CD4-positive, alpha-beta memory T cell (primary cell): ENCODE measurements around the gene EPC1. TPM values are rescaled to one million over a fixed set of nuclear protein-coding genes. Genes with fewer than 3 reads are reported as not detected.

ENCODE experiments used
- CTCF ChIA-PET: fragments of 350-600 bp; sonication (Branson Sonifier 250); formaldehyde crosslinking; loops from one replicate; lab custom pipeline; 2021; ENCODE audit warnings: inconsistent platforms; ENCODE audit not compliant: partially characterized antibody; lab: Charles Lee
- POLR2A ChIA-PET: fragments of 350-600 bp; sonication (Branson Sonifier 250); formaldehyde crosslinking; loops from one replicate; lab custom pipeline; 2021; ENCODE audit not compliant: partially characterized antibody; lab: Charles Lee
- DNase-seq, 5 donors: peaks; one replicate each; pipeline versions ENCODE4 v3.0.0 to v3.0.0-alpha.2; 2020 to 2022; ENCODE audit warnings: mixed read lengths in 1 of 5
- H3K27ac ChIP-seq: one replicate; pipeline ENCODE4 v1.7.0; 2013; ENCODE audit warnings: low read depth, low read length
- H3K27me3 ChIP-seq: 2 replicates; pipeline ENCODE4 v1.7.0; 2013; ENCODE audit warnings: mild to moderate bottlenecking, low read length, moderate library complexity; ENCODE audit not compliant: insufficient read depth
- H3K36me3 ChIP-seq: 2 replicates; pipeline ENCODE4 v1.7.0; 2013; ENCODE audit warnings: mild to moderate bottlenecking, low read length, moderate library complexity; ENCODE audit not compliant: insufficient read depth
- H3K4me1 ChIP-seq: 2 replicates; pipeline ENCODE4 v1.7.0; 2013; ENCODE audit warnings: mild to moderate bottlenecking, low read length, moderate library complexity; ENCODE audit not compliant: insufficient read depth
- H3K4me3 ChIP-seq, 2 donors: one replicate each; pipeline ENCODE4 v1.7.0; 2013; ENCODE audit warnings: low read length in 2 of 2, mild to moderate bottlenecking in 1 of 2
- H3K9me3 ChIP-seq, 2 donors: one replicate each; pipeline ENCODE4 v1.7.0; 2013; ENCODE audit warnings: low read length in 2 of 2, control low read depth in 1 of 2; ENCODE audit not compliant: control insufficient read depth in 1 of 2
- H3K27ac Mint-ChIP-seq, 7 donors: one replicate each; pipeline ENCODE4 v1.8.0; 2020 to 2021; ENCODE audit warnings: mixed read lengths in 7 of 7, mild to moderate bottlenecking in 6 of 7, inconsistent platforms in 3 of 7, moderate library complexity in 3 of 7
- H3K27me3 Mint-ChIP-seq, 2 donors: one replicate each; pipeline ENCODE4 v1.8.0; 2020 to 2021; ENCODE audit warnings: mixed read lengths in 2 of 2
- H3K36me3 Mint-ChIP-seq, 2 donors: one replicate each; pipeline ENCODE4 v1.8.0; 2020 to 2021; ENCODE audit warnings: mixed read lengths in 2 of 2, inconsistent platforms in 1 of 2, mild to moderate bottlenecking in 1 of 2
- H3K4me1 Mint-ChIP-seq, 4 donors: one replicate each; pipeline ENCODE4 v1.8.0; 2020 to 2021; ENCODE audit warnings: mixed read lengths in 4 of 4, mild to moderate bottlenecking in 1 of 4
- H3K4me3 Mint-ChIP-seq, 8 donors: one replicate each; pipeline ENCODE4 v1.8.0; 2020 to 2021; ENCODE audit warnings: mixed read lengths in 8 of 8, mild to moderate bottlenecking in 7 of 8, moderate library complexity in 6 of 8, inconsistent platforms in 3 of 8
- H3K9me3 Mint-ChIP-seq, 8 donors: one replicate each; pipeline ENCODE4 v1.8.0; 2020 to 2021; ENCODE audit warnings: mixed read lengths in 8 of 8, mild to moderate bottlenecking in 5 of 8, inconsistent platforms in 3 of 8, moderate library complexity in 1 of 8
- intact Hi-C: fragments of 100-400 bp; cut with micrococcal nuclease; formaldehyde crosslinking; loops from one replicate; pipeline ENCODE4 v1.15.1; 2023
- polyA plus RNA-seq, 2 donors: library from polyadenylated mRNA; unstranded; fragments of 300-500 nt; fragmentation: Illumina TruSeq; gene quantifications; one replicate each; pipeline ENCODE4 v1.2.3, GENCODE V29; 2021
- total RNA-seq, 2 experiments: library from RNA; stranded (reverse); gene quantifications; one replicate each; pipeline ENCODE4 v1.2.3, GENCODE V29; 2021

EPC1 gene
- total and polyA plus RNA-seq, 4 experiments from 2014 or later, result 46.0 to 112 (median 81.2) TPM

DNA sequence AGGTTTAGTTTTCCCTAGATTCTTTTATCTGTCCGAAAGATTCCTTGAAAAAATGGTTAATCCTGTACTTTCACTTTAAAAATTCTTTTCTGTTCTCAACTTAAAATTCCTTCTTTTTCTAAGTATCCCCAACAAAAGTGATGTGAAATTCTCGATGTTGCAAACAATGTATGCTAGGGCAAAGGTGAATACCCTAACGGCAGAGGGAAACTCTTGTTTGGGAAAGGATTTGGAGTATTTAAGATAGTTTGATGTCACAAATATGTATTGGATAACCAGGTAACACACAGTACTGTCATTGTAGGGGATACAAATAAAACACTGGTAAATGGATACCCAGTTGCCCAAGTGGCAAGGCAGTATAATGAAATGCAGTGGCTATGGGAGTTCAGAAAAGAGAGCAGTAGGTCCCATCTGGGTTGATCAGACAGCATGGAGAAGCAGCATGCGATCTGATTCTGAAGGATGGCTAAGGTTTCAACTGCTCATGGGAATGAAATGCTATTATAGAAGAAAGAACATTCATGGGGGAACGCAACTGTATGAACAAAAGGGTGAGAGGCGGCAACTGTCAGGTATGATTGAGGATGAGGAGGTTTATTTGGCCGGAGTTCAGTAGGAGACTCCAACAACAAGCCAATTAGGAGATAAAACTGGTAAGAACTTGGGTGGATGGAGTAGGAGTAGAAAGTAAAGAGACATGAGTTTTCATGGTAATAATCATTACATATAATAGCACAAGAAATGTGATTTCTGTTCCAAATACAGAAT is 3.2 kb upstream of the EPC1 start:
- H3K27me3 ChIP-seq, result no peaks in the 10 kb centered on the region
- ChIA-PET POLR2A (interaction anchor here (1.2 to 4.8 kb wide), 2 partner anchors 28 to 93 kb away, joined by 4 to 44 read pairs; no protein-coding TSS in a partner anchor), CTCF (interaction anchor here (0.6 kb wide), 1 partner anchor 18 kb away, joined by 3 read pairs; no protein-coding TSS in a partner anchor)
- H3K9me3 Mint-ChIP-seq, result no peaks in the 10 kb centered on the region
- H3K9me3 ChIP-seq, result no peaks in the 10 kb centered on the region
- peaks cover 72% of the 10 kb centered on the region for H3K4me1 ChIP-seq
- no peak for DNase-seq
- no peak overlapping the region for H3K4me3 ChIP-seq
- H3K36me3 Mint-ChIP-seq, result peaks cover 4 to 30% of the 10 kb centered on the region in 2 donors
- H3K4me1 Mint-ChIP-seq, result peaks cover 44 to 82% (median 60%) of the 10 kb centered on the region in 4 donors
- H3K27me3 Mint-ChIP-seq, result no peaks in the 10 kb centered on the region
- intact Hi-C loops, result loop anchor here (5.0 to 10.0 kb wide), 4 partner anchors 293 to 1035 kb away; partner anchors contain the start of genes ARHGAP12, KIF5B and ZEB1
- H3K27ac ChIP-seq, result no peak overlapping the region
- H3K4me3 Mint-ChIP-seq, result peak overlapping the region in 2 of 8 donors; percentile 10 to 65
- peak overlapping the region in 5 of 7 donors; percentile 22 to 100 (median 68) for H3K27ac Mint-ChIP-seq
- no peaks in the 10 kb centered on the region for H3K36me3 ChIP-seq

DNA sequence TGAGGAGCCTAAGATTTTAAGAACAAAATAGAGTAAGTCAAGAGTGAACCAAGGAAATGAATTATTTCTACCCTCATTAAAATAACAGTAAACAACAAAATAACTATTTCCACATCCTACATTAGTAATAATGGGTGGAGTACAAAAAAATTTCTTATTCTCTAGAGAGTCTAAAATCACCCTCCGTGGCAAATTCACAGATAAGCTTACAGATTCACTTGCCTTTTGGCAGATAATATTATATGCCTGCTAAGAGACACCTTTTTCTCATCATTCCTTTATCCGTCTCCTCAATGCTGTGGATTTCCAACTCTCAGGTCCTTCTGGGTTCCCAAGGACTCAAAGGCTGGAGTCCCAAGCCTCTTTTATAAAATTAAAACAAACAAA is 2.2 kb upstream of the EPC1 start:
- POLR2A ChIA-PET, result interaction anchor here (1.0 to 5.0 kb wide), 7 partner anchors 10 to 761 kb away, joined by 3 to 63 read pairs (median 4); partner anchors contain the start of gene CCDC7
- H3K27ac Mint-ChIP-seq, result peak overlapping the region in 5 of 7 donors; percentile 3 to 100 (median 25)
- H3K27me3 Mint-ChIP-seq, result no peaks in the 10 kb centered on the region
- Histone ChIP-seq H3K9me3 (no peaks in the 10 kb centered on the region), H3K36me3 (peaks cover under 1% of the 10 kb centered on the region), H3K4me3 (no peak overlapping the region), H3K27ac (no peak overlapping the region), H3K4me1 (peaks cover 72% of the 10 kb centered on the region), H3K27me3 (no peaks in the 10 kb centered on the region)
- intact Hi-C loops, result loop anchor here (5.0 to 10.0 kb wide), 4 partner anchors 292 to 1034 kb away; partner anchors contain the start of genes ARHGAP12, KIF5B and ZEB1
- no peak for DNase-seq
- peak overlapping the region in 5 of 8 donors; percentile 2 to 51 (median 15) for H3K4me3 Mint-ChIP-seq
- peaks cover 42 to 82% (median 60%) of the 10 kb centered on the region in 4 donors for H3K4me1 Mint-ChIP-seq
- H3K36me3 Mint-ChIP-seq, result peaks cover 4 to 39% of the 10 kb centered on the region in 2 donors
- H3K9me3 Mint-ChIP-seq, result no peaks in the 10 kb centered on the region
- CTCF ChIA-PET, result interaction anchor here (1.2 to 2.3 kb wide), 7 partner anchors 8 to 93 kb away, joined by 4 to 13 read pairs (median 6); no protein-coding TSS in a partner anchor

DNA sequence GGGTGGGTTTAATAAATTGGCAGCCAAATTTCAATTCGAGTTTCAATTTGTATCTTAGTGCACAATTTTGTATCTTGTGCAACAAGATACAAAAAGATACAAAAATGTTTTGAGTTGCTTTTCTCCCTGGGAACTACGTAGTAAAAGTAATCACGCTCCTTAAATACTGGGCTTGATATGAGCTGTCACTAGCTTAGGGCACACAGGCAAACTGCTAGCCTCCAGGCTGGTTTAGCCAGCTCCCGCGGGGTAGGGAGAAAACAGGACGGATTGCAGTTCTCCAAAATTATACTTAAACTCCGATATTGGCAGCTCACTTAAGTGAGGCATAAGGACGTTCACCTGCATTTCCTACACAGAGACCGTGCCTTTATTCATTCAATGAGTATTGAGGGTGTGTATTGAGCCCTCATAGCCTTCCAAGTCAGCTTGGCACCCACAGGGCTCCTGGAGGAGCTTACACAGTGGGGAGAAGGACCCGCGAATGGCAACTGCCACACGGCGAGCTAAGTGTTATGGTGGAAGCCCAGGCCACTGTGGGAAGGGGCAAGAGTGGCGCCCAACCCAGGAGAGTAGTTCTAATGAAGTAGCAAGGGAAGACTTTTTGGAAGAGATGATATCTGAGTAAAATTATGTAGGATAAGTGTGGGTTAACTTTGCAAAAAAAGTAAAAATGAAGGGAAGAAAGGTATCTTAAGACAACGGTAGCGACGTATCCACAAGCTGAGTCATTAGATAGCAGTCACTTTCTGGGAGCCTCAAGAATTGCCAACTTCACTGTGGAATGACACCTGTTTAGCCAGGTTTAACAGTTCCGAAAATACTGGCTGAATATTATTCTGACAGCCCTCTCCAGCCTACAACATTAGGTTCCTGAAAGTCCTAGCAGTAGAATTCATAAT is 1.6 kb upstream of the EPC1 start:
- no peak overlapping the region for H3K27ac ChIP-seq
- peaks cover 6 to 46% of the 10 kb centered on the region in 2 donors for H3K36me3 Mint-ChIP-seq
- H3K4me3 Mint-ChIP-seq, result peak overlapping the region; percentile 33 to 84 (median 65)
- H3K4me1 ChIP-seq, result peaks cover 72% of the 10 kb centered on the region
- ChIA-PET POLR2A (interaction anchor here (1.0 to 5.0 kb wide), 11 partner anchors 10 to 791 kb away, joined by 3 to 63 read pairs (median 4); partner anchors contain the start of gene CCDC7), CTCF (interaction anchor here (1.1 to 2.3 kb wide), 8 partner anchors 8 to 92 kb away, joined by 4 to 13 read pairs (median 6); no protein-coding TSS in a partner anchor)
- no peak overlapping the region for H3K4me3 ChIP-seq
- intact Hi-C loops, result loop anchor here (5.0 to 10.0 kb wide), 4 partner anchors 291 to 1034 kb away; partner anchors contain the start of genes ARHGAP12, KIF5B and ZEB1
- H3K9me3 Mint-ChIP-seq, result no peaks in the 10 kb centered on the region
- no peaks in the 10 kb centered on the region for H3K27me3 Mint-ChIP-seq
- no peaks in the 10 kb centered on the region for H3K27me3 ChIP-seq
- DNase-seq, result no peak
- H3K36me3 ChIP-seq, result peaks cover 7% of the 10 kb centered on the region
- H3K4me1 Mint-ChIP-seq, result peaks cover 47 to 82% (median 62%) of the 10 kb centered on the region in 4 donors
- peak overlapping the region; percentile 18 to 100 (median 50) for H3K27ac Mint-ChIP-seq
- H3K9me3 ChIP-seq, result no peaks in the 10 kb centered on the region

DNA sequence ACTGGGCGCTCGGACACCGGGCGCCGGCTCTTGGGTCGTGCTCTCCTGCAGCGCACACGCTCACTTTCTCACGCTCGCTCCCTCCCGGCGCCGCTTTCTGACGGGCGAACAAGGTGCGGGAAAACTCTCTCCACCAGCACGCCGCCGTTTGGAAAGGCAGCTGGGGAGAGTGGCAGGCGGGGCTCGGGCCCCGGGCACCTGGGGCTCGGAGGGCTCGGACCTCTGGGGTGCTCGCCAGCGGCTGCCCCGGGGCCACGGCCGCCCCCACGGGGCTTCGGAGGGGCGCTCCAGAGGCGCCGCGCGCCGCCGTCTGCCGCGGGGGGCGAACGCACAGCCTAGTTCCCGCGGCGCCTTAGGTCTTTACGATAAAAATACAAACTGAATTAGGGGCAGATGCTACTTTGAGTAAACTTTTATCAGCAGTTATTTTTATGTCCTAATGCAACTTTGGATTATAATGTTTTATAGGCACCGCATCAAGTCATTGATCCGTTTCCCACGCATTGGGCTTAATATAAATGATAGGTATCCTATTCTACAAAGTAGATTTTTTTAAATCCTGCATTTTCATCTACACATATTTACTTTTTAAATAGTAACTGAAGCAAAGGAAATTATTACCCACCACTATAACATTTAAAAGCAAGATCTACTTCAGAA is 535 bp upstream of the EPC1 start:
- Histone ChIP-seq H3K27ac (peak overlapping the region; percentile 100), H3K36me3 (peaks cover 8% of the 10 kb centered on the region), H3K4me1 (peaks cover 70% of the 10 kb centered on the region), H3K27me3 (no peaks in the 10 kb centered on the region), H3K9me3 (no peaks in the 10 kb centered on the region), H3K4me3 (peak overlapping the region; percentile 30 to 100)
- Mint-ChIP-seq H3K4me3 (peak overlapping the region; percentile 66 to 84 (median 74)), H3K27ac (peak overlapping the region; percentile 44 to 100 (median 84)), H3K9me3 (no peaks in the 10 kb centered on the region), H3K4me1 (peaks cover 41 to 79% (median 58%) of the 10 kb centered on the region in 4 donors), H3K27me3 (no peaks in the 10 kb centered on the region), H3K36me3 (peaks cover 7 to 50% of the 10 kb centered on the region in 2 donors)
- ChIA-PET POLR2A (interaction anchor here (0.7 to 5.0 kb wide), 13 partner anchors 10 to 777 kb away, joined by 3 to 63 read pairs (median 4); partner anchors contain the start of genes CCDC7 and KIF5B), CTCF (interaction anchor here (1.1 to 2.3 kb wide), 6 partner anchors 16 to 91 kb away, joined by 5 to 13 read pairs (median 8); no protein-coding TSS in a partner anchor)
- intact Hi-C loops, result loop anchor here (1.0 to 10.0 kb wide), 7 partner anchors 15 to 1033 kb away; partner anchors contain the start of genes ARHGAP12, CCDC7, KIF5B and ZEB1
- DNase-seq, result no peak

DNA sequence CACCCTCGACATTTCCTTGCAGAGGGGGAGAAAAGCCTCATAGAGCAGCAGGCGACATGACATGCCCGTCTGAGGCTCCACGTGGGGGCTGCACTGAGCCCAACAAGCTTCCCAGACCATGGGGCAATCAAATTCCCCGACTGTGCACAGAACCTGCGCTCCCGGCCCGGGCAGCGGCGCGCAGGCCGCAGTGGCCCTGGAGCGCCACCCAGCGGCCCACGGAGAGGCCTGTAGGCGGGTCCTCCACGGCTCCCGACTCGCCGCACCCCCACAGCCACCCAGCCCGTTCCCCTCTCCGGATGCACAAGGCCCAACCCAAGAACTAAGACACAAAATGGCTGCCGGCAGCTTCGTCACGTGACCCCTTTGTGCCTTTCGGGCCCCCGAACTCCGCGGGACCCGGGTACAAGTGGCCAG is 816 bp downstream of the EPC1 start:
- Histone ChIP-seq H3K27ac (peak overlapping the region; percentile 100), H3K4me1 (peaks cover 78% of the 10 kb centered on the region), H3K36me3 (peaks cover 8% of the 10 kb centered on the region), H3K27me3 (no peaks in the 10 kb centered on the region), H3K4me3 (peak overlapping the region; percentile 82 to 100), H3K9me3 (no peaks in the 10 kb centered on the region)
- CTCF ChIA-PET, result interaction anchor here (0.6 to 4.7 kb wide), 26 partner anchors 10 to 325 kb away, joined by 3 to 35 read pairs (median 4); no protein-coding TSS in a partner anchor
- no peaks in the 10 kb centered on the region for H3K9me3 Mint-ChIP-seq
- peaks cover 4 to 50% of the 10 kb centered on the region in 2 donors for H3K36me3 Mint-ChIP-seq
- peak overlapping the region; percentile 90 to 98 (median 94) for H3K4me3 Mint-ChIP-seq
- POLR2A ChIA-PET, result interaction anchor here (0.6 to 5.0 kb wide), 26 partner anchors 9 to 292 kb away, joined by 3 to 63 read pairs (median 6); partner anchors contain the start of genes CCDC7 and KIF5B
- intact Hi-C loops, result loop anchor here (1.0 to 10.0 kb wide), 8 partner anchors 13 to 1031 kb away; partner anchors contain the start of genes ARHGAP12, KIF5B and ZEB1
- H3K27me3 Mint-ChIP-seq, result no peaks in the 10 kb centered on the region
- H3K4me1 Mint-ChIP-seq, result peaks cover 48 to 86% (median 65%) of the 10 kb centered on the region in 4 donors
- DNase-seq, result peak; percentile 97 to 98 (median 98)
- peak overlapping the region; percentile 99 to 100 (median 99) for H3K27ac Mint-ChIP-seq
